A549 (cell line): ENCODE data around the gene DSC1.

ENCODE experiments used
- BHLHE40 ChIP-seq: IDR thresholded peaks from 2 replicates; pipeline ENCODE4 v1.6.1; 2012; ENCODE audit warnings: low read depth, low read length, inconsistent platforms
- CHD2 ChIP-seq: fragments of 150-350 bp; IDR thresholded peaks from 2 replicates; pipeline ENCODE4 v1.6.1; 2014; ENCODE audit warnings: low read length; ENCODE audit not compliant: partially characterized antibody
- EP300 ChIP-seq, 2 experiments: fragments of >200 bp; sonication (Bioruptor Twin); formaldehyde crosslinking; IDR thresholded peaks; 2 replicates in 1 of 2; 3 replicates in 1 of 2; pipeline ENCODE4 v1.6.1; 2016 to 2017
- MAFK ChIP-seq: fragments of 450-650 bp; IDR thresholded peaks from 2 replicates; pipeline ENCODE4 v1.6.1; 2014; ENCODE audit not compliant: partially characterized antibody
- NPAS2 ChIP-seq: fragments of 250-450 bp; sonication (Bioruptor Pico); IDR thresholded peaks from 2 replicates; pipeline ENCODE4 v1.8.0; 2022; ENCODE audit warnings: mild to moderate bottlenecking, moderate library complexity, borderline replicate concordance
- NR3C1 ChIP-seq: fragments of >200 bp; sonication (Bioruptor Twin); formaldehyde crosslinking; IDR thresholded peaks from 3 replicates; pipeline ENCODE4 v1.6.1; 2017
- POLR2A ChIP-seq: IDR thresholded peaks from 2 replicates; pipeline ENCODE4 v1.6.1; 2012; ENCODE audit warnings: mild to moderate bottlenecking, low read length
- RAD21 ChIP-seq, 2 experiments: fragments of >200 bp in 1 of 2; sonication (Bioruptor Twin) in 1 of 2; formaldehyde crosslinking in 1 of 2; IDR thresholded peaks in 1 of 2; conservative IDR thresholded peaks in 1 of 2; 2 replicates in 1 of 2; 3 replicates in 1 of 2; pipeline ENCODE4 v1.6.1; 2012 to 2018; ENCODE audit warnings: inconsistent platforms in 1 of 2
- SMC3 ChIP-seq: fragments of >200 bp; sonication (Bioruptor Twin); formaldehyde crosslinking; IDR thresholded peaks from 3 replicates; pipeline ENCODE4 v1.6.1; 2018; ENCODE audit warnings: inconsistent platforms
- ZC3H11A ChIP-seq: fragments of 450-650 bp; IDR thresholded peaks from 2 replicates; pipeline ENCODE4 v1.6.1; 2014; ENCODE audit warnings: antibody characterized with exemption, mild to moderate bottlenecking
- TF ChIP-seq, protein P1 (sequence below): IDR thresholded peaks from 2 replicates; pipeline ENCODE4 v1.6.1; 2012
- TF ChIP-seq, protein P2 (sequence below): fragments of >200 bp; sonication (Bioruptor Twin); formaldehyde crosslinking; IDR thresholded peaks from 3 replicates; pipeline ENCODE4 v1.5.1; 2016
- TF ChIP-seq, protein P3 (sequence below): fragments of 150-350 bp; IDR thresholded peaks from 2 replicates; pipeline ENCODE4 v1.6.1; 2014; ENCODE audit warnings: low read depth, mild to moderate bottlenecking, low read length

DNA sequence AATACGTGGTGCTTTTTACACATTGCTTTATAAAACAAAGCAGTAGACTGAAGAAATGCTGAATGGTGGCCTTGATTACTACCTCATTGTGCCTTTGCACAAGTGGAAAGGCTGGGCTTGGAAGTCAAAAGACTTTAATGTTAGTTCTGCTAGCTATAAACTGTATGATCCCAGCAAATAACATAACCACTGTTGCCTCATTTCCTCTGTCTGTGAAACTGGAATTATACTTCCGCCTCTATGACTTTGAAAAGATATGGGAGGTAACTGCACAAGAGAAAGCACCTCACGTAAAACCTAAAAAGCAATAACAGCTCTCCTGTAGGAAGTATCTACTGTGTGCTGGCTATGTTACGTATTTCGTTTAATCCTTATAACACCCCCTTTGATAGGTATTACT is 43.4 kb upstream of the DSC1 start:
- TF ChIP-seq POLR2A (no peak), ZC3H11A (no peak), RAD21 (conservative IDR thresholded peaks at IDR 0.05 in 1 of 2, IDR thresholded peaks at IDR 0.05 in 1 of 2) (no peak), BHLHE40 (no peak), NPAS2 (CRISPR knock-in tag) (no peak), NR3C1 (no peak), EP300 (IDR thresholded peaks at IDR 0.05) (no peak), MAFK (no peak), SMC3 (no peak), CHD2 (no peak)
- TF ChIP-seq, protein P1, sequence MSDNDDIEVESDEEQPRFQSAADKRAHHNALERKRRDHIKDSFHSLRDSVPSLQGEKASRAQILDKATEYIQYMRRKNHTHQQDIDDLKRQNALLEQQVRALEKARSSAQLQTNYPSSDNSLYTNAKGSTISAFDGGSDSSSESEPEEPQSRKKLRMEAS: no peak
- TF ChIP-seq, protein P2, sequence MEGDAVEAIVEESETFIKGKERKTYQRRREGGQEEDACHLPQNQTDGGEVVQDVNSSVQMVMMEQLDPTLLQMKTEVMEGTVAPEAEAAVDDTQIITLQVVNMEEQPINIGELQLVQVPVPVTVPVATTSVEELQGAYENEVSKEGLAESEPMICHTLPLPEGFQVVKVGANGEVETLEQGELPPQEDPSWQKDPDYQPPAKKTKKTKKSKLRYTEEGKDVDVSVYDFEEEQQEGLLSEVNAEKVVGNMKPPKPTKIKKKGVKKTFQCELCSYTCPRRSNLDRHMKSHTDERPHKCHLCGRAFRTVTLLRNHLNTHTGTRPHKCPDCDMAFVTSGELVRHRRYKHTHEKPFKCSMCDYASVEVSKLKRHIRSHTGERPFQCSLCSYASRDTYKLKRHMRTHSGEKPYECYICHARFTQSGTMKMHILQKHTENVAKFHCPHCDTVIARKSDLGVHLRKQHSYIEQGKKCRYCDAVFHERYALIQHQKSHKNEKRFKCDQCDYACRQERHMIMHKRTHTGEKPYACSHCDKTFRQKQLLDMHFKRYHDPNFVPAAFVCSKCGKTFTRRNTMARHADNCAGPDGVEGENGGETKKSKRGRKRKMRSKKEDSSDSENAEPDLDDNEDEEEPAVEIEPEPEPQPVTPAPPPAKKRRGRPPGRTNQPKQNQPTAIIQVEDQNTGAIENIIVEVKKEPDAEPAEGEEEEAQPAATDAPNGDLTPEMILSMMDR: no peak
- TF ChIP-seq, protein P3, sequence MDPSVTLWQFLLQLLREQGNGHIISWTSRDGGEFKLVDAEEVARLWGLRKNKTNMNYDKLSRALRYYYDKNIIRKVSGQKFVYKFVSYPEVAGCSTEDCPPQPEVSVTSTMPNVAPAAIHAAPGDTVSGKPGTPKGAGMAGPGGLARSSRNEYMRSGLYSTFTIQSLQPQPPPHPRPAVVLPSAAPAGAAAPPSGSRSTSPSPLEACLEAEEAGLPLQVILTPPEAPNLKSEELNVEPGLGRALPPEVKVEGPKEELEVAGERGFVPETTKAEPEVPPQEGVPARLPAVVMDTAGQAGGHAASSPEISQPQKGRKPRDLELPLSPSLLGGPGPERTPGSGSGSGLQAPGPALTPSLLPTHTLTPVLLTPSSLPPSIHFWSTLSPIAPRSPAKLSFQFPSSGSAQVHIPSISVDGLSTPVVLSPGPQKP: no peak
